GF-D8 (cell line): ENCODE measurements around the gene TUBB.
"Not testable (repeated sequence)": the region's sequence is repeated elsewhere in the genome, so short reads cannot be mapped to it uniquely, and the experiment has no call there.

Source experiments
- DNase-seq: peaks from one replicate; lab custom pipeline; 2025; lab: John Stamatoyannopoulos, UW

Gene TUBB

GRCh38 chr6:30741063-30741779, 21.1 kb downstream of the TUBB start:
- no peak for DNase-seq

GRCh38 chr6:30741789-30742315, 21.7 kb downstream of the TUBB start:
- DNase-seq: no peak

DNA sequence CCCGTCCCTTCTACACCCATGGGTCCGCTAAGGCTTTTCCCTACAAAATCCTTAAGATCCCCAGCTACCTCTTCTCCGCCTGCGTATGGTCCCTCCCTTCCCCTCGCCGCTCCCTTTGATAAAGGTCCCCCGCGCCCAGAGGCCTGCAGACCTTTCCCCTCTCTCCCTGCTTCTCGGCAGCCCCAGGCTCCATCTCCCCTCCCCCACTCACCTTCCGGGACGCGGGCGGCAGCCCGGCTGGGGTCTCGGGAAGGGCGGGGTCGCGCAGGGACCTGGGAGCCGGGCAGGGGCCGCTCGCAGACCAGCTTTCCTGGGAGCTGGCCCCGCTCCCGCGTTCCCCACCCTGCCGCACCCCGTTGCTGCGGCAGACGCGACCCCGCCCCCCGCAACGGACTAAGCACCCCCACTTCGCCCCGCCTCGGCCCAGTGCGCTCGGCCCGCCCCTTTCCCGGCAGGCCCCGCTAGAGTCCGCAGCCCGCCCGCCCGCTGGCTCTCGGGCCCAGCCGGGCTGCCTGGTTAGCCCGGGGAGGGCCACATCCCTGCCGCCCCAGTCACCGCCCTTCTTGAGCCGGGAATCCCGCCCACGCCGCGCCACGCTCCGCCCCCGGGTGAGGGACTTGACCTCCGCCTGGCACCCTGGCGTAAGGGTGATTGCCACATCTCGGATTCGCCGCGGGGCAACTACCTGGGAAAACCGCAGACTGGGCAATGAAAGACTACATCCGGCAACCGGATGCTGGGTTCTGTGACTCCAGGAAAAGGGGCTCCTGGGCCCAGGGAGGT, 22.4 kb downstream of the TUBB start, which contains the start of gene FLOT1:
Gene FLOT1, minus strand, starts transcription at position 372 of the 783 bp plus-strand sequence. CDS start 498 bp downstream, outside the sequence.
- DNase-seq: peak; percentile 90

GRCh38 chr6:30743099-30744053, 23.2 kb downstream of the TUBB start:
- DNase-seq: no peak

DNA sequence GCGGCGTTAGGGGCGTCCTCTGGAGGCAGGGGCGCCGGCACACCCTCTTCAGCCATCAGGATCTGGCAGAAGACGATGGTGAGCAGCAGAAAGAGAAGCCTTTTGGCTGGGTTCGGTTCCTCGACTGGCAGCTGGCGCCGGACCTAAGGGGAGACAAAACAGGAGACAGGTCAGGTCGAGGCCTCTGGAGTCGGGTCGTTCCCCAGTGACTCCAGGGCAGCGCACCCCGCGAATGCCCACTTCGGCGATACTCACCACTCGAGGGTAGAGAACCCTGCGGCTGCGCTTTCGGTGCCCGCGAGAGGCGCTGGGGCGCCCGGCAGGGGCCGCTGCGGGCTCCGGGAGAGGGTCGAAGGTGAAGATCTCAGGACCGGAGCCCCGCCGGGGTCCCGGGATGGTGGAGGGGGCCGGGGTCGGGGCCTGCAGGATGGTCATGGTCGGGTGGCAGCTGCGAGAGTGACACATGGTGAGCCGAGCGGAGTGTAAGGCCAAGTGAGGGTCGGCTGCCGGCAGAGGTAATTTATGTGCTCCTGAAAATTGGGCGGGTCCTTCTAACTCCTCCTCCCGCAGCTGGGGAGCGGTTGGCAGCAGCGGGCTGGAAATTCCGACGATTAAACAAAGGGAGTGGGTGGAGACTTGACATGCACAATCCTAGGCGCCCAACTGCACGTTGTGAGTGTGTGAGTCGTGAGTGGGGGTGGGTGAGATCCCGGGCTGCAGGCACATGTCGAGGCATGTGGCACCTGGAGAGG, 24.1 kb downstream of the TUBB start, which contains the start of gene IER3:
Gene IER3, minus strand, starts transcription at position 494 of the 752 bp plus-strand sequence. Its CDS starts 29 bp downstream, at position 465.
- DNase-seq: no peak

GRCh38 chr6:30747300-30747687, 27.1 kb downstream of the TUBB start:
- DNase-seq: no peak

DNA sequence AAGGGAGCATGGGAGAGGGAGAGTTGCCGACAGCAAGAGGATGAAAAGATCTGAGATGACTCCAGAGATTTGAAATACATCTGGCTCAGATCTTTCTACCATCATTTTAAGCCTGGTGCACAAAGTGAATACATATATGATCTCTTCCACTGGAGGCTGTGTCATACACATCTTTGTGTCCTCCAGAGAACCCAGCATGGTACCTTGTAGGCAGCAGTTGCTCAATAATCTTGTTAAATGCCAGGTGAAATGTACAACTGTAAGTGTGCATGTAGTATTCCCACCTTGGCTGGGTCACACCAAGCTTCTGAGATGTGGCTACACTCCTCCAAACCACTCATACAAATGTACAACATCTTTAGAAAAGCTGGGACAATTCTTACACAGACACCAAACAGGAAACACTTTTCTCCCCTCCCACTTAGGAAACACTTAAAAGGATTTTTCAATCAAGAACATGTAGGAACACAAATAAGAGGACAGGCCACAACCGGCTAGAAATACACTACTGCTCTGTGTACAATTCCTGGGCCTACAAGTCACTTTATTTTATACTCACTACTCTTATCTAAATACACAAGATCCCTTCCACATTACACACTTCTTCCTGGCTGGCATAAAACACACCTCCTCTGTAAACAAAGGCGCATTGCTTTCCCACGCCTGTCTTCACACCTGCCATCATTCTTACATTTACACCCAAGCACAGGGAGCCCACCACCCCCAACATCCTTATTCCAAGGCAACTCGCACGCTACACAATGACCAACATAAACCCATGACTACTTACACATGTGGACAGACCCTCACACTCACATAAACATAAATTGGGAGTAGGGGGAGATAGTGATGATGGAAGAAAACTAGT, 28.0 kb downstream of the TUBB start:
- DNase-seq: no peak

GRCh38 chr6:30748851-30749540, 28.8 kb downstream of the TUBB start:
- DNase-seq: no peak

DNA sequence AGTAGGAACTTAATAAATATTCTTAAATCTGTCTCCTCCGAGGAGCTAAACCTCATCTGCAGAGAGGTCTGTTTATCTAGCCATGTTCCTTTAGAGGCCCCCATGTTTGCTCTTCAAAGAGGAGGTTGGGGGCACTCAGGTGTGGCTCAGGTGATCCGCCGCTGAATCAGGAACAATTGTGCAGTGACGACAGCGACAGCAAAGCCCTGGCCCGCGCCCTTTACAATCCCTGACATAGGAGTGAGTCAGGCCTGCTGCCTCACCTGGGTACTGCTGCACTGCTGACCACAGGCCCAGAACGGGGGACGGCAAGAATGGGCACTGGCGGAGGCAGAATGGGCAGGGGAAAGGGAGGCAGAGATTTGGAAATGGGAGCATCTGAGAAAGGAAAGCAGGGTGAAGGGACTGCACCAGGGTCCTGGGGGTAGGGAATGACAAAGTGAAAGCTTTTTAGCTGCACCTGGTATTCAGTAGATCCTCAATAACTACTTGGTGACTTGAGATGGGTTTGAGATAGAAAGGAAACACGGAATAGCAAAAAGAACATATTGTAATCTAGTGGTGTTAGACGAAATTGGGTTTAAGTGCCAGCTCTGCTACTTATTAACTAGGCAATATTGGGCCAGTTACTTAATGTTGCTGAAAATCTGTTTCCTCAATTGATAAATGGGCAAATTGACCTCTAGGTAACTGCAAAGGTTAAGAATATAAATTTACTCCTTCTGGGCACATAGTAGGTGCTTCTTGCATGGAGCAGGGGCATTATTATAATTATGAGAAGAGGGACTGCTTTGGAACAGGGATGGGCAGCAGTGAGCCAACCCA, 29.6 kb downstream of the TUBB start:
- DNase-seq: no peak

DNA sequence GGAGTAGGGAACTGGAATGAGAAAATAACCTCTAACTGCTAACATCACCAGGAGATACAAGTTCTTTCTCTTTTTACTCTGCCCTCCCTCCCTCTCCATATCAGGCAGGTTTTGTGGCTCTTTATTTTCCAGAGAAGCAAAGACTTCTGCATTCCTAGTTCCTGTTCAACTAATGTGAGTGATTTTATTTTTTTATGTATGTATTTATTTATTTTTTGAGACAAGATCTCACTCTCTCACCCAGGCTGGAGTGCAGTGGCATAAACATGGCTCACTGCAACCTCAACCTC, 30.2 kb downstream of the TUBB start:
- no peak for DNase-seq

DNA sequence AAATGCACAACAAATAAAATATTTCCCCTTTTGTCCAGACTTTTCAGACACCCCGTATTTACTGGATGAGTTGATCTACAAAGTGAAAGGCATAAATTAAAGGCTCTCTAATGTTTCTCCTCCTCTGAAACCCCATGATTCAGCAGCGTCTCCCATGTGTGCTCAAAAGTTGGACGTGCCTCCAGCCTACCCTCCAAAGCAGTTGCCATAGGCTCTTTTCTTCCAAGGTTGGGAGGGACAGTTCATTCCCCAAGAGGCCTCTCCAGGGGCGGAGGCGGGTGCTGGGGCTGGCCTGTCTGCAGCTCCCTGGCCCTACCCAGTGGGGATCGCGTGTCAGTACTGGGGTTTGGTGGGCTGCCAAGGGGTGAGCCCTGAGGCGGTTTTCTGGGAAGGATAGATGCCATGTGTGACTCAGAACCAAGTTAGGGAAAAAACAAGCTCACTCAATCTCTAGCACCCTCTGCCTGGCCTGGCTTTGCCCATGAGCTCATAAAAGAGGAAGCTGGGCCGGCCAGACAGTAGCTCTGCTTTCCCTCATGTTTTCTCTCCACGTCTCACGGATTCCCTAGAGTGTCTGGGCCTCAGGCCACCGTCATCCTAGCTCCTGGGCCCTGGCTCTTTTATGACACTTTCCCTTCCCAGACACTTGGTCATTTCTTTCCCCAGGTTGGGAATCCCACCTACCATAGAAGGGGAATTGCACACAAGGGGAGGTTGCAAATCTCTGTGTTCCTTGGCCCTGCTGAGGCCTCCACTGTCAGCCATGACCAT, 32.2 kb downstream of the TUBB start:
- DNase-seq: no peak

DNA sequence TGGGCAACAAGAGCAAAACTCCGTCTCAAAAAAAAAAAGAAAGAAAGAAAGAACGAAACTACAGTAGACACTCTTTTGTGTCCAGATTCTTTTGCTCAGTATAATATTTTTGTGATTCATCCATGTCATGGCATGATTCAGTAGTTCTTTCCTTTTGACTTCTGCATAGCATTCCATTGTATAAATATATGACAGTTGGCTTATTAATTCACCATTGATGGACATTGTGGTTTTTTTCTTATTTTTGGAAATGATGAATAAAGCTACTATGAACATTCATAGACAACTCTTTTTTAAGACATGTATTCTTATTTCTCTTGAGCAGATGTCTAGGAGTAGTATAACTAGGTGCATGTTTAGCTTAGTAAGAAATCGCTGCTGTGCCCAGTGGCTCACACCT, 34.5 kb downstream of the TUBB start:
- no peak for DNase-seq

GRCh38 chr6:30756405-30757003, 36.4 kb downstream of the TUBB start:
- DNase-seq: not testable (repeated sequence)

- DNase-seq: no peak
These were observed 37.2 kb downstream of the TUBB start for GRCh38 chr6:30757261-30757904.

GRCh38 chr6:30759575-30760239, 39.6 kb downstream of the TUBB start:
- no peak for DNase-seq

GRCh38 chr6:30760549-30760948, 40.4 kb downstream of the TUBB start:
- DNase-seq: no peak
